ENCODE measurements around the gene PIGB.
"Not testable (repeated sequence)": the region's sequence is repeated elsewhere in the genome, so short reads cannot be mapped to it uniquely, and the experiment has no call there.

Gene PIGB

GRCh38 chr15:55318588-55319494 is at the start of gene PIGB, which contains the start of gene PIGBOS1:
PIGB (plus strand) TSS chr15:55319222; CDS start chr15:55319251, 29 bp downstream.
PIGBOS1 (minus strand) TSS chr15:55319123; CDS start chr15:55317792, 1,331 bp downstream.
- DNase-seq, result peak; percentile 70

GRCh38 chr15:55270291-55270690 is 48.7 kb upstream of the PIGB start:
- DNase-seq, result no peak

- DNase-seq, result no peak
These were observed 42.7 kb upstream of the PIGB start for GRCh38 chr15:55276324-55276723.

- DNase-seq, result peak; percentile 31
These were observed 41.9 kb upstream of the PIGB start for GRCh38 chr15:55277116-55277564.

GRCh38 chr15:55277715-55278114 is 41.3 kb upstream of the PIGB start:
- no peak for DNase-seq

GRCh38 chr15:55279100-55279745 is 39.8 kb upstream of the PIGB start:
- DNase-seq, result no peak

- peak; percentile 44 for DNase-seq
These were observed 39.2 kb upstream of the PIGB start for GRCh38 chr15:55279746-55280351.

GRCh38 chr15:55280589-55280988 is 38.4 kb upstream of the PIGB start:
- not testable (repeated sequence) for DNase-seq

- no peak for DNase-seq
These were observed 37.3 kb upstream of the PIGB start for GRCh38 chr15:55281517-55282228.

- no peak for DNase-seq
These were observed 36.7 kb upstream of the PIGB start for GRCh38 chr15:55282284-55282833.

- DNase-seq, result no peak
These were observed 35.5 kb upstream of the PIGB start for GRCh38 chr15:55283379-55284147.

GRCh38 chr15:55284426-55284825 is 34.6 kb upstream of the PIGB start:
- DNase-seq, result no peak

GRCh38 chr15:55286442-55287189 is 32.4 kb upstream of the PIGB start:
- DNase-seq, result not testable (repeated sequence)

- DNase-seq, result no peak
These were observed 30.9 kb upstream of the PIGB start for GRCh38 chr15:55288006-55288717.

- peak; percentile 23 for DNase-seq
These were observed 29.8 kb upstream of the PIGB start for GRCh38 chr15:55289011-55289745.

- peak; percentile 68 for DNase-seq
These were observed 29.1 kb upstream of the PIGB start, which contains the start of gene RAB27A for GRCh38 chr15:55289746-55290527. RAB27A (minus strand) TSS chr15:55289813; CDS start chr15:55234934, 54,879 bp downstream.

- DNase-seq, result peak; percentile 85
These were observed 28.4 kb upstream of the PIGB start for GRCh38 chr15:55290528-55291057.

GRCh38 chr15:55297315-55297714 is 21.7 kb upstream of the PIGB start:
- DNase-seq, result no peak

All from activated CD4-positive, alpha-beta T cell treated with anti-CD3 and anti-CD28 coated beads, Interleukin-2, amount 50 U/mL, for 1 hour (primary cell).